Neural cell (in vitro differentiated cells): Measurements from ENCODE around the gene PELI2.

Source experiments
- EP300 ChIP-seq: fragments of 450-650 bp; conservative IDR thresholded peaks from 2 replicates; pipeline ENCODE4 v1.6.1; 2014; ENCODE audit warnings: antibody characterized with exemption, mild to moderate bottlenecking, moderate library complexity; ENCODE audit not compliant: poor library complexity, severe bottlenecking
- EZH2 ChIP-seq: fragments of 200-600, 300-800 bp; shearing (Covaris generic), sonication (generic); IDR thresholded peaks from 2 replicates; pipeline ENCODE4 v1.6.1; 2014; ENCODE audit warnings: antibody characterized with exemption, low read length, borderline replicate concordance, mild to moderate bottlenecking; ENCODE audit not compliant: insufficient read depth, poor library complexity, severe bottlenecking
- POLR2AphosphoS5 ChIP-seq: IDR thresholded peaks from 2 replicates; pipeline ENCODE4 v1.6.1; 2012
- RAD21 ChIP-seq: fragments of 450-650 bp; conservative IDR thresholded peaks from 2 replicates; pipeline ENCODE4 v1.6.1; 2014; ENCODE audit warnings: antibody characterized with exemption, mild to moderate bottlenecking, moderate library complexity
- TAF1 ChIP-seq: IDR thresholded peaks from 2 replicates; pipeline ENCODE4 v1.6.1; 2012; ENCODE audit warnings: low read depth
- TF ChIP-seq, protein P1 (sequence below): fragments of 450-650 bp; IDR thresholded peaks from 2 replicates; pipeline ENCODE4 v1.5.1; 2014; ENCODE audit warnings: antibody characterized with exemption, mild to moderate bottlenecking, moderate library complexity; ENCODE audit not compliant: poor library complexity, severe bottlenecking
- TF ChIP-seq, protein P2 (sequence below): IDR thresholded peaks from 2 replicates; pipeline ENCODE4 v1.6.1; 2012; ENCODE audit warnings: borderline replicate concordance

DNA sequence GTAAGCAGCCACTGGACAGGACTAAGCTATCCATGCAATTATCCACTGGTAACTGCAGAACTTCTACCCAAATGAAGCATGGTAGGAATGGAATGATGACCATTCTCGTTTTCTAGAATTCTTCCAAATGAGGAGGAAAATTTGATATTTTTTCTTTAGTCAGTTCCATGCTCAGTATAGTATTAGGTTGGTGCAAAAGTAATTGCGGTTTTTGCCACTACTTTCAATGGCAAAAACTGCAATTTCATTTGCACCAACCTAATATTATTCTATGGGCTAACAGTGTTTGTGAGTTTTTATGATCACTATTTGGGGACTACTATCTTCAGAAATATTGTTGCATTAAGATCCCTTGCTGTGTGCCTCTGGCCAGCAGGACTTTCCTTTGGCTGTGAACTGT is 42.9 kb upstream of the PELI2 start:
- TF ChIP-seq EZH2 (no peak), POLR2AphosphoS5 (no peak), TAF1 (no peak), EP300 (no peak), RAD21 (no peak)
- TF ChIP-seq, protein P1, sequence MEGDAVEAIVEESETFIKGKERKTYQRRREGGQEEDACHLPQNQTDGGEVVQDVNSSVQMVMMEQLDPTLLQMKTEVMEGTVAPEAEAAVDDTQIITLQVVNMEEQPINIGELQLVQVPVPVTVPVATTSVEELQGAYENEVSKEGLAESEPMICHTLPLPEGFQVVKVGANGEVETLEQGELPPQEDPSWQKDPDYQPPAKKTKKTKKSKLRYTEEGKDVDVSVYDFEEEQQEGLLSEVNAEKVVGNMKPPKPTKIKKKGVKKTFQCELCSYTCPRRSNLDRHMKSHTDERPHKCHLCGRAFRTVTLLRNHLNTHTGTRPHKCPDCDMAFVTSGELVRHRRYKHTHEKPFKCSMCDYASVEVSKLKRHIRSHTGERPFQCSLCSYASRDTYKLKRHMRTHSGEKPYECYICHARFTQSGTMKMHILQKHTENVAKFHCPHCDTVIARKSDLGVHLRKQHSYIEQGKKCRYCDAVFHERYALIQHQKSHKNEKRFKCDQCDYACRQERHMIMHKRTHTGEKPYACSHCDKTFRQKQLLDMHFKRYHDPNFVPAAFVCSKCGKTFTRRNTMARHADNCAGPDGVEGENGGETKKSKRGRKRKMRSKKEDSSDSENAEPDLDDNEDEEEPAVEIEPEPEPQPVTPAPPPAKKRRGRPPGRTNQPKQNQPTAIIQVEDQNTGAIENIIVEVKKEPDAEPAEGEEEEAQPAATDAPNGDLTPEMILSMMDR = no peak
- TF ChIP-seq, protein P2, sequence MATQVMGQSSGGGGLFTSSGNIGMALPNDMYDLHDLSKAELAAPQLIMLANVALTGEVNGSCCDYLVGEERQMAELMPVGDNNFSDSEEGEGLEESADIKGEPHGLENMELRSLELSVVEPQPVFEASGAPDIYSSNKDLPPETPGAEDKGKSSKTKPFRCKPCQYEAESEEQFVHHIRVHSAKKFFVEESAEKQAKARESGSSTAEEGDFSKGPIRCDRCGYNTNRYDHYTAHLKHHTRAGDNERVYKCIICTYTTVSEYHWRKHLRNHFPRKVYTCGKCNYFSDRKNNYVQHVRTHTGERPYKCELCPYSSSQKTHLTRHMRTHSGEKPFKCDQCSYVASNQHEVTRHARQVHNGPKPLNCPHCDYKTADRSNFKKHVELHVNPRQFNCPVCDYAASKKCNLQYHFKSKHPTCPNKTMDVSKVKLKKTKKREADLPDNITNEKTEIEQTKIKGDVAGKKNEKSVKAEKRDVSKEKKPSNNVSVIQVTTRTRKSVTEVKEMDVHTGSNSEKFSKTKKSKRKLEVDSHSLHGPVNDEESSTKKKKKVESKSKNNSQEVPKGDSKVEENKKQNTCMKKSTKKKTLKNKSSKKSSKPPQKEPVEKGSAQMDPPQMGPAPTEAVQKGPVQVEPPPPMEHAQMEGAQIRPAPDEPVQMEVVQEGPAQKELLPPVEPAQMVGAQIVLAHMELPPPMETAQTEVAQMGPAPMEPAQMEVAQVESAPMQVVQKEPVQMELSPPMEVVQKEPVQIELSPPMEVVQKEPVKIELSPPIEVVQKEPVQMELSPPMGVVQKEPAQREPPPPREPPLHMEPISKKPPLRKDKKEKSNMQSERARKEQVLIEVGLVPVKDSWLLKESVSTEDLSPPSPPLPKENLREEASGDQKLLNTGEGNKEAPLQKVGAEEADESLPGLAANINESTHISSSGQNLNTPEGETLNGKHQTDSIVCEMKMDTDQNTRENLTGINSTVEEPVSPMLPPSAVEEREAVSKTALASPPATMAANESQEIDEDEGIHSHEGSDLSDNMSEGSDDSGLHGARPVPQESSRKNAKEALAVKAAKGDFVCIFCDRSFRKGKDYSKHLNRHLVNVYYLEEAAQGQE = no peak
